OCI-LY1 (cell line): ENCODE measurements around the gene GPR17.

Source experiments
- H2AFZ ChIP-seq: fragments of 200-600 bp; sonication (generic), shearing (Covaris generic); 2 replicates; pipeline ENCODE4 v1.6.0; 2014; ENCODE audit warnings: antibody characterized with exemption, mild to moderate bottlenecking, low read length
- H3F3A ChIP-seq: fragments of 200-600 bp; sonication (generic), shearing (Covaris generic); 2 replicates; pipeline ENCODE4 v1.6.0; 2014; ENCODE audit warnings: mild to moderate bottlenecking, antibody characterized with exemption, low read length, moderate library complexity; ENCODE audit not compliant: insufficient read depth
- H3K27ac ChIP-seq: fragments of 200-600 bp; sonication (generic); 2 replicates; pipeline ENCODE4 v1.5.1; 2014; ENCODE audit warnings: low read length, mixed run types, mild to moderate bottlenecking, low read depth; ENCODE audit not compliant: poor library complexity, severe bottlenecking
- H3K27me3 ChIP-seq: fragments of 200-600 bp; sonication (generic); 2 replicates; pipeline ENCODE4 v1.6.0; 2014; ENCODE audit warnings: antibody characterized with exemption, mild to moderate bottlenecking, low read length, moderate library complexity; ENCODE audit not compliant: insufficient read depth
- H3K36me3 ChIP-seq: fragments of 200-600 bp; sonication (generic); 2 replicates; pipeline ENCODE4 v1.6.1; 2014; ENCODE audit warnings: mild to moderate bottlenecking, antibody characterized with exemption, low read length, moderate library complexity, mixed read lengths; ENCODE audit not compliant: insufficient read depth
- H3K4me1 ChIP-seq: fragments of 200-600 bp; sonication (generic); 2 replicates; pipeline ENCODE4 v1.5.1; 2014; ENCODE audit warnings: mild to moderate bottlenecking, low read length, moderate library complexity; ENCODE audit not compliant: insufficient read depth, severe bottlenecking
- H3K4me2 ChIP-seq: fragments of 200-600 bp; sonication (generic), shearing (Covaris generic); 2 replicates; pipeline ENCODE4 v1.6.1; 2014; ENCODE audit warnings: low read length
- H3K4me3 ChIP-seq: fragments of 200-600 bp; sonication (generic); 2 replicates; pipeline ENCODE4 v1.5.1; 2014; ENCODE audit warnings: low read length, low read depth, mild to moderate bottlenecking, mixed read lengths; ENCODE audit not compliant: poor library complexity, severe bottlenecking
- H3K79me2 ChIP-seq: fragments of 200-600 bp; shearing (Covaris generic); 2 replicates; pipeline ENCODE4 v1.6.1; 2016; ENCODE audit warnings: mixed run types, low read length, mixed read lengths; ENCODE audit not compliant: insufficient read depth
- H3K9ac ChIP-seq: fragments of 200-600 bp; sonication (generic), shearing (Covaris generic); 2 replicates; pipeline ENCODE4 v1.6.1; 2014; ENCODE audit warnings: mild to moderate bottlenecking, low read length, mixed read lengths
- H3K9me2 ChIP-seq: fragments of 200-600 bp; sonication (generic), shearing (Covaris generic); 2 replicates; pipeline ENCODE4 v1.6.1; 2014; ENCODE audit warnings: low read depth, mild to moderate bottlenecking, low read length, mixed read lengths
- H3K9me3 ChIP-seq: fragments of 200-600 bp; shearing (Covaris generic); 2 replicates; pipeline ENCODE4 v1.6.1; 2014; ENCODE audit warnings: low read length, mixed read lengths
- H4K20me1 ChIP-seq: fragments of 200-600 bp; sonication (generic), shearing (Covaris generic); 2 replicates; pipeline ENCODE4 v1.6.0; 2016; ENCODE audit warnings: mild to moderate bottlenecking, low read length; ENCODE audit not compliant: insufficient read depth
- CTCF ChIP-seq: fragments of 200-600 bp; sonication (generic), shearing (Covaris generic); IDR thresholded peaks from 2 replicates; pipeline ENCODE4 v1.5.1; 2017; ENCODE audit warnings: mild to moderate bottlenecking, antibody characterized with exemption, low read length, moderate library complexity, mixed read lengths
- EZH2 ChIP-seq: fragments of 200-600 bp; sonication (generic), shearing (Covaris generic); IDR thresholded peaks from 2 replicates; pipeline ENCODE4 v1.8.0; 2017; ENCODE audit warnings: borderline replicate concordance, mixed run types, mild to moderate bottlenecking, antibody characterized with exemption, low read length, moderate library complexity, mixed read lengths

Gene GPR17

GRCh38 chr2:127656569-127657231 is 10.7 kb downstream of the GPR17 start:
- TF ChIP-seq CTCF (no peak), EZH2 (no peak)
- Histone ChIP-seq H4K20me1 (no peaks in the 10 kb centered on the region), H3F3A (no peaks in the 10 kb centered on the region), H3K4me2 (no peak overlapping the region), H3K4me1 (no peaks in the 10 kb centered on the region), H3K9ac (no peak overlapping the region), H3K9me3 (no peaks in the 10 kb centered on the region), H3K36me3 (no peaks in the 10 kb centered on the region), H3K27me3 (peaks cover 10% of the 10 kb centered on the region; the same call in 1 of the 2 replicates), H3K9me2 (no peaks in the 10 kb centered on the region), H3K4me3 (no peak overlapping the region), H3K27ac (no peak overlapping the region), H3K79me2 (no peaks in the 10 kb centered on the region), H2AFZ (no peak overlapping the region)

- no peak overlapping the region for H2AFZ ChIP-seq
- H3K4me1 ChIP-seq = no peaks in the 10 kb centered on the region
- peaks cover 10% of the 10 kb centered on the region; the same call in 1 of the 2 replicates for H3K27me3 ChIP-seq
- H3F3A ChIP-seq = no peaks in the 10 kb centered on the region
- H4K20me1 ChIP-seq = no peaks in the 10 kb centered on the region
- TF ChIP-seq CTCF (no peak), EZH2 (no peak)
- no peaks in the 10 kb centered on the region for H3K79me2 ChIP-seq
- H3K4me3 ChIP-seq = no peak overlapping the region
- H3K9me2 ChIP-seq = no peaks in the 10 kb centered on the region
- H3K27ac ChIP-seq = no peak overlapping the region
- H3K4me2 ChIP-seq = no peak overlapping the region
- no peak overlapping the region for H3K9ac ChIP-seq
- H3K9me3 ChIP-seq = no peaks in the 10 kb centered on the region
- H3K36me3 ChIP-seq = no peaks in the 10 kb centered on the region
Measured at GRCh38 chr2:127657232-127657595, 11.3 kb downstream of the GPR17 start.

- Histone ChIP-seq H3K9me3 (no peaks in the 10 kb centered on the region), H3K9ac (no peak overlapping the region), H3K36me3 (no peaks in the 10 kb centered on the region), H3K79me2 (no peaks in the 10 kb centered on the region), H4K20me1 (no peaks in the 10 kb centered on the region), H2AFZ (no peak overlapping the region), H3K9me2 (no peaks in the 10 kb centered on the region), H3K4me1 (no peaks in the 10 kb centered on the region), H3K4me2 (no peak overlapping the region), H3K4me3 (no peak overlapping the region), H3F3A (no peaks in the 10 kb centered on the region), H3K27ac (no peak overlapping the region), H3K27me3 (peaks cover 10% of the 10 kb centered on the region; the same call in 1 of the 2 replicates)
- TF ChIP-seq CTCF = no peak
- TF ChIP-seq EZH2 = no peak
Measured at GRCh38 chr2:127658146-127658545, 12.2 kb downstream of the GPR17 start.
